ENCODE results near the gene ACTR8.

ACTR8 gene

GRCh38 chr3:53833053-53833645, 48.8 kb downstream of the ACTR8 start:
- no peak for DNase-seq

GRCh38 chr3:53830944-53831343, 51.0 kb downstream of the ACTR8 start:
- no peak for DNase-seq

DNA sequence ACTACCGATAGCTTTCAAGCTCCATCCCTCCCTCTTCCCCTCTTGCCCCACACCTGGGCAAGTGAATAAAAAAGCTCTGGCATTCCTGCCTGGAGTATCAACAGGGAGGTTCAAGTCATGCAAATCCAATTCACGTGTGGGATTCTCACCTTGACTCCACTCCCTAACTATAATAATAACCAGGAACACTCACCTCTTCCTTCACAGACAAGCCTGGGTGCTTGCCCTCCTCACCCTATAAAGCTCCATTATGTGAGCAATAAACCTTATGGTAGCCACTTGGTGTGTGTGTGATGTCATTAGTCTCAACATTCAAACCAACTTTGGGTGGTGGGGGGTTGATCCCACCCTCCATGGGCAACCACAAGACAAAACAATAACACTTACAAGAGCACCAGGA, 52.3 kb downstream of the ACTR8 start:
- DNase-seq: no peak

GRCh38 chr3:53828581-53828980, 53.4 kb downstream of the ACTR8 start:
- no peak for DNase-seq

DNA sequence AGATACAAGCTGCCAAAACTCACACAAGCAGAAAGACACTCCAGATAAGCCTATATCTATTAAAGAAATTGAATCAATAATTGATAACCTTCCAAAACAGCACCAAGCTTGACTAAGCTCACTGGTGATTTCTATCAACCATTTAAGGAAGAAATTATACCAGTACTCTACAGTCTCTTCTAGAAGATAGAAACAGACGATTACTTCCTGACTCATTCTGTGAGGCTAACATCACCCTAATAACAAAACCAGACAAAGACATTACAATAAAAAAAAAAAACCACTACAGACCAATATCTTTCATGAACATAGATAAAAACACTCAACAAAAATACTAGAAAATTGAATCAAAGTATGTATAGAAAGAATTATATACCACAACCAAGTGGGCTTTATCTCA, 55.9 kb downstream of the ACTR8 start:
- DNase-seq: no peak

DNA sequence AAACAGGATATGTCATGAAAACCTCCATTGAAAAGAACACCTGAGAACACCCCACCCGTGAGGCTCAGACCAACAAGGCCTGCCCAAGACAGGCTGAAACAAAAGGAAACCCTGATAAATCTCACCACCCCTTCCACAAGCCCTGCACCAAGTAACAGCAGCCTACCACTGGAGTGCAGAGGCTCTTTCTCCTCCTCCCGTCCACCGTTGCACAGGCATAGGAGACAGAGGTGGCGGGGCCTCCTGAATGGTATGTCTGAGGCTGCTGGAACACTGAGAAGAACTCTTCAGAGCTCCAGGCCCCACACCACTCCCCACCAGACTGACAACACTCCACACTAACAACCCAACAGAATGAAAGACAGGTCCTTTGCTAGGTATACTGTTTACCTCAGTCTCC, 57.2 kb downstream of the ACTR8 start:
- DNase-seq: no peak

GRCh38 chr3:53823956-53824657, 57.8 kb downstream of the ACTR8 start:
- DNase-seq: no peak

GRCh38 chr3:53823026-53823955, 58.7 kb downstream of the ACTR8 start:
- DNase-seq: no peak

DNA sequence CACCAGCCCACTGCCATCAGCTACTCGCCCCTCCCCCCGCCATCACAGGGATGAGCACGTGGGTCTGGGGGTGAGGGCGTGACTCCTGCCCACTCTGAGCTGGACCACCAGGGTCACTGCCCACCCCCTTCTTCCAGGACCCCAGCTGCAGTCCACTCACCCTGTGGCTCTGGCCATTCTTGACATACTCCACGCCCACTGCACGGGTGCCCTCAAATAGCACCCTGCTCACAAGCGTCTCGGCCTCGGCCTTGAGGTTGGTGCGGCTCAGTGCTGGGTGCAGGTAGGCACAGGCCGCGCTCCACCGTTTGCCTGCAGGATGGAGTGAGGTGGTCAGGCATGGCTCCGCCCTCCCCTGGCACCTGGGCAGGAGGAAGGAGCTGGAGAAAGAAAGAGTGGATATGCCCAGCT, 59.6 kb downstream of the ACTR8 start:
- no peak for DNase-seq

GRCh38 chr3:53821631-53822121, 60.3 kb downstream of the ACTR8 start:
- no peak for DNase-seq

GRCh38 chr3:53820756-53821580, 61.0 kb downstream of the ACTR8 start:
- no peak for DNase-seq

DNA sequence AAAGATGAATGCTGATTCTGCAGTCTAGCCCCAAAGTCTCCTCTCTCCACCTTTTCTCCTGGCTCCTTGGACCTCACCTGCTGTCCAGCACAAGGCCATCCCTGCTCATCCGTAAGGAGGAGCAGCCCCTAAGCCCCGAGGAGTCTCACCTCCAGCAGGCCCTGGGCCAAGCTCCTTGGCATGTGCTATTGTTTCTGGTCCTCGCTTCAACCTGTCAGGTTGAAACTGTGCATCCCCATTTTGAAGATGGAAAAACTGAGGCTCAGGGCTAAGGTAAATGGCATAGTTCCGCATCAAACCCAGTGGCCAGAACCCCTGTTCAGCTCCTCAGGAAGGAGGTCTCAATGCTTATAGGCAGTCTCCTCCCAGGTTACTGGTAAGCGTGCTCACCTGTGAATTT, 61.9 kb downstream of the ACTR8 start:
- no peak for DNase-seq

- no peak for DNase-seq
Observed at GRCh38 chr3:53819163-53819868, 62.6 kb downstream of the ACTR8 start.

DNA sequence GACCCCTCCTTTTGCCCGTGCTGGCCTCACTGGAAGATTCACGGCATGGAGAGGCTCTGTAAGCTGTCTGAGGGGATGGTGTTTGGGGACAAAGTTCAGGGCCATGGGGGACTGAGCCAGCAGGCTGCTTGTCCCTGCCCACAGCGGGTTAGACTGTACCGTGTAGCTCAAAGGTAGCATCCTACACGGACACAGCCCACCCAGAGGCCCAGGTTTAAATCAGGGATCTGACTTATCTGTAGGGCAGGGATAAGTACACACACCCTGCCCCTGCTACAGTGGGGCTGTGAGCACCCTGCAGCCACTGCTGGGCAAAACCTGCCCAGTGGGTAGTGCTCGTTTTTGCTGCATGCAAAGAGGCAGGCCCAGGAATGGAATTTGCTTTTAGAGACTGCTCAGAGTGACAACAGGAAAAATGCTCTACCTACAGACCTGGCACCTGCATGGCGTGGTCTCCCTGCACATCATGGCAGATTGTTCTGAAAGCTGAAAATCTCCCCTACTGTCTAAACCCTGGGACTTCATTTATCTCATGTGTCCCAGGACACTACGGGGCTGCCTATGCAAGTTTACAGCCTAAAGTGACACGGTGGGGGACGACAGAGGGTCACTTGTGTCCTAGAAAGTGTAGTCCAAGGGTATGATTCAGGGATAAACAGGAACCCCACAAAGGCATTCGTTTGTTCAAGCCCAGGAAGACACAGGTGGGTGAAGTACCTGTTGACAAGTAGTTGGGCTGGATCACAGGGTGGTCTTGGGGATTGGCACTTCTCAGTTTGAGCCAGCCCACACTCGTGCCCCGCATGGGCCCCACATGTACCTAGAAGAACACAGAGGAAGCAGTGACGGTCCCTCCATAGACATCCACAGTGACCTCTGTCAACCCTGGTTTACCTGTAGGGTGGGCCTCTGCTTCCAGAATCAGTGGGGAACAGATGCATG, 63.5 kb downstream of the ACTR8 start:
- no peak for DNase-seq

DNA sequence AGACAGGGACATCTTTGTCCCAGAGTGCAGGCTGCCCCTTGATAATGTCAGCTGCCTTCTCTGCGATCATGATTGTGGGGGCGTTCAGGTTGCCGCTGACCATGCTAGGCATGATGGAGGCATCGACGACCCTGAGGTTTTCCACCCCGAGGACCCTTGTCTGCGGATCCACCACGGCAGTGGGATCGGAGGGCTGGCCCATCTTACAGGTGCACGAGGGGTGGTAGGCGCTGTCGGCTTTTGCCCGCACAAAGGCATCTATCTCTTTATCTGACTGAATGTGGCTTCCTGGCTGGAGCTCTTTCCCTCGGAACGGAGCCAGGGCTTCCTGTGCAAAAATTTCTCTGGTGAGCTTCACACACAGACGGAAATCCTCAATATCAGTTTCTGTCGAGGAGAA, 64.1 kb downstream of the ACTR8 start:
- DNase-seq: no peak

- DNase-seq: no peak
Observed at GRCh38 chr3:53817211-53817610, 64.7 kb downstream of the ACTR8 start.

Data from NCI-H69 (cell line).